Ectodermal cell (in vitro differentiated cells): Measurements from ENCODE around the gene CC2D1A.
"Not testable (repeated sequence)": the region's sequence is repeated elsewhere in the genome, so short reads cannot be mapped to it uniquely, and the experiment has no call there.

Experiments used
- H3K27ac ChIP-seq: 2 replicates; pipeline ENCODE4 v1.7.0; 2013; ENCODE audit warnings: mild to moderate bottlenecking, low read depth, low read length; ENCODE audit not compliant: insufficient read depth, poor library complexity, severe bottlenecking
- H3K27me3 ChIP-seq: 2 replicates; pipeline ENCODE4 v1.7.0; 2013; ENCODE audit warnings: mild to moderate bottlenecking, low read length; ENCODE audit not compliant: insufficient read depth, control insufficient read depth, poor library complexity, severe bottlenecking
- H3K36me3 ChIP-seq: one replicate; pipeline ENCODE4 v1.7.0; 2013; ENCODE audit warnings: low read length; ENCODE audit not compliant: control insufficient read depth, insufficient read depth
- H3K4me1 ChIP-seq: one replicate; pipeline ENCODE4 v1.7.0; 2013; ENCODE audit warnings: low read length; ENCODE audit not compliant: control insufficient read depth, insufficient read depth
- H3K4me3 ChIP-seq: 2 replicates; pipeline ENCODE4 v1.7.0; 2013; ENCODE audit warnings: low read depth, low read length, control low read depth; ENCODE audit not compliant: insufficient read depth
- H3K9me3 ChIP-seq: 2 replicates; pipeline ENCODE4 v1.7.0; 2013; ENCODE audit warnings: mild to moderate bottlenecking, low read length, moderate library complexity; ENCODE audit not compliant: control insufficient read depth
- WGBS, 2 experiments: methylation state at CpG; one replicate each; pipeline ENCODE4 v1.1.7; 2013; ENCODE audit warnings: missing lambda C conversion rate in 2 of 2; 5-methylcytosine and 5-hydroxymethylcytosine counted together

The CC2D1A gene

GRCh38 chr19:13968999-13969398 lies 63.0 kb downstream of the CC2D1A start:
- Histone ChIP-seq H3K4me3 (no peak overlapping the region), H3K27ac (no peak overlapping the region), H3K36me3 (peaks cover 21% of the 10 kb centered on the region), H3K9me3 (no peaks in the 10 kb centered on the region), H3K27me3 (no peaks in the 10 kb centered on the region), H3K4me1 (no peaks in the 10 kb centered on the region)
- WGBS, 2 experiments: 94% methylated on average over 18 of the region's 18 CpGs

- Histone ChIP-seq H3K36me3 (peaks cover 21% of the 10 kb centered on the region), H3K9me3 (no peaks in the 10 kb centered on the region), H3K4me1 (no peaks in the 10 kb centered on the region), H3K27ac (no peak overlapping the region), H3K27me3 (no peaks in the 10 kb centered on the region), H3K4me3 (no peak overlapping the region)
- 92 to 97% methylated on average over 18 of the region's 18 CpGs for WGBS, 2 experiments
These were observed 63.9 kb downstream of the CC2D1A start for GRCh38 chr19:13969897-13970296.

GRCh38 chr19:13971868-13972267 lies 65.9 kb downstream of the CC2D1A start:
- H3K27ac ChIP-seq, H3K4me3 ChIP-seq, H3K27me3 ChIP-seq, H3K4me1 ChIP-seq, H3K9me3 ChIP-seq: not testable (repeated sequence)
- H3K36me3 ChIP-seq: peaks cover 15% of the 10 kb centered on the region
- WGBS, 2 experiments: 93 to 96% methylated on average over 15 of the region's 15 CpGs

- H3K27ac ChIP-seq: no peak overlapping the region
- H3K36me3 ChIP-seq: peaks cover 8% of the 10 kb centered on the region
- 96% methylated on average over 37 of the region's 37 CpGs for WGBS, 2 experiments
- H3K4me3 ChIP-seq: no peak overlapping the region
- no peaks in the 10 kb centered on the region for H3K27me3 ChIP-seq
- no peaks in the 10 kb centered on the region for H3K4me1 ChIP-seq
- H3K9me3 ChIP-seq: no peaks in the 10 kb centered on the region
These were observed 66.6 kb downstream of the CC2D1A start for GRCh38 chr19:13972368-13973155.

- H3K4me3 ChIP-seq, H3K9me3 ChIP-seq, H3K36me3 ChIP-seq, H3K27ac ChIP-seq, H3K4me1 ChIP-seq, H3K27me3 ChIP-seq: not testable (repeated sequence)
- 90 to 98% methylated on average over 3 of the region's 3 CpGs for WGBS, 2 experiments
These were observed 67.5 kb downstream of the CC2D1A start for GRCh38 chr19:13973479-13973878.

GRCh38 chr19:13974073-13974472 lies 68.1 kb downstream of the CC2D1A start:
- H3K4me1 ChIP-seq: no peaks in the 10 kb centered on the region
- WGBS, 2 experiments: 38 to 43% methylated on average over 12 of the region's 12 CpGs
- H3K27ac ChIP-seq: no peak overlapping the region
- H3K27me3 ChIP-seq: no peaks in the 10 kb centered on the region
- H3K4me3 ChIP-seq: no peak overlapping the region
- no peaks in the 10 kb centered on the region for H3K9me3 ChIP-seq
- H3K36me3 ChIP-seq: peaks cover 4% of the 10 kb centered on the region

- no peaks in the 10 kb centered on the region for H3K9me3 ChIP-seq
- WGBS, 2 experiments: 93 to 94% methylated on average over 11 of the region's 11 CpGs
- peaks cover 9% of the 10 kb centered on the region for H3K4me1 ChIP-seq
- no peaks in the 10 kb centered on the region for H3K27me3 ChIP-seq
- H3K4me3 ChIP-seq: no peak overlapping the region
- H3K36me3 ChIP-seq: no peaks in the 10 kb centered on the region
- no peak overlapping the region for H3K27ac ChIP-seq
These were observed 69.9 kb downstream of the CC2D1A start for GRCh38 chr19:13975870-13976269.

- Histone ChIP-seq H3K27me3 (no peaks in the 10 kb centered on the region), H3K36me3 (no peaks in the 10 kb centered on the region), H3K4me3 (no peak overlapping the region), H3K4me1 (peaks cover 9% of the 10 kb centered on the region), H3K27ac (no peak overlapping the region), H3K9me3 (no peaks in the 10 kb centered on the region)
- 93 to 94% methylated on average over 12 of the region's 12 CpGs for WGBS, 2 experiments
These were observed 70.4 kb downstream of the CC2D1A start for GRCh38 chr19:13976446-13976845.

GRCh38 chr19:13977803-13978202 lies 71.8 kb downstream of the CC2D1A start:
- H3K4me3 ChIP-seq: no peak overlapping the region
- 91 to 92% methylated on average over 12 of the region's 12 CpGs for WGBS, 2 experiments
- H3K27me3 ChIP-seq: no peaks in the 10 kb centered on the region
- peaks cover 9% of the 10 kb centered on the region for H3K4me1 ChIP-seq
- no peak overlapping the region for H3K27ac ChIP-seq
- no peaks in the 10 kb centered on the region for H3K36me3 ChIP-seq
- H3K9me3 ChIP-seq: no peaks in the 10 kb centered on the region

- H3K27ac ChIP-seq: no peak overlapping the region
- no peaks in the 10 kb centered on the region for H3K36me3 ChIP-seq
- no peaks in the 10 kb centered on the region for H3K27me3 ChIP-seq
- H3K4me3 ChIP-seq: peak overlapping the region; percentile 40
- peaks cover 9% of the 10 kb centered on the region for H3K4me1 ChIP-seq
- H3K9me3 ChIP-seq: no peaks in the 10 kb centered on the region
- 2% methylated on average over 74 of the region's 74 CpGs for WGBS, 2 experiments
These were observed 72.6 kb downstream of the CC2D1A start for GRCh38 chr19:13978351-13979243.
